Activated CD4-positive, CD25-positive, alpha-beta regulatory T cell (primary cell): ENCODE measurements around the gene SRR.

Source experiments
- DNase-seq, 4 experiments: peaks; one replicate each; lab custom pipeline; 2025; lab: John Stamatoyannopoulos, UW

The SRR gene

DNA sequence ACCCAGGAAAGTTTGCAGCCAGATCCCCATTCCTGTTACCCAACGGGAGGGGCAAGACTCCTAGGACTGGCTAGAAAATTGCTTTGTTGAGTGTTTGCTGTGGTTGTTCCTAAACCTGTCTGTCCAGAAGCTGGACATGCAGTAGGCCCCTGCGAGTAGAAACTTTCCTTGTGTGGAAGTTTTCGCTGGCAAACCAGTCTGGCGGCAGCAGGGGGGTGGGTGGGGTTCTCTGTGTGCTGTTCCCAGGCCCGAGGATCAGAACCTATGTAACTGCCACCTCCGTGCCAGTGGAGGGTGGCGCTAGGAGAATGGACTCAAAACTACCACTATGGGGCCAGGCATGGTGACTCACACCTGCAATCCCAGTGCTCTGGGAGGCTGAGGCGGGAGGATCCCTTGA, 42.7 kb downstream of the SRR start:
- no peak for DNase-seq

DNA sequence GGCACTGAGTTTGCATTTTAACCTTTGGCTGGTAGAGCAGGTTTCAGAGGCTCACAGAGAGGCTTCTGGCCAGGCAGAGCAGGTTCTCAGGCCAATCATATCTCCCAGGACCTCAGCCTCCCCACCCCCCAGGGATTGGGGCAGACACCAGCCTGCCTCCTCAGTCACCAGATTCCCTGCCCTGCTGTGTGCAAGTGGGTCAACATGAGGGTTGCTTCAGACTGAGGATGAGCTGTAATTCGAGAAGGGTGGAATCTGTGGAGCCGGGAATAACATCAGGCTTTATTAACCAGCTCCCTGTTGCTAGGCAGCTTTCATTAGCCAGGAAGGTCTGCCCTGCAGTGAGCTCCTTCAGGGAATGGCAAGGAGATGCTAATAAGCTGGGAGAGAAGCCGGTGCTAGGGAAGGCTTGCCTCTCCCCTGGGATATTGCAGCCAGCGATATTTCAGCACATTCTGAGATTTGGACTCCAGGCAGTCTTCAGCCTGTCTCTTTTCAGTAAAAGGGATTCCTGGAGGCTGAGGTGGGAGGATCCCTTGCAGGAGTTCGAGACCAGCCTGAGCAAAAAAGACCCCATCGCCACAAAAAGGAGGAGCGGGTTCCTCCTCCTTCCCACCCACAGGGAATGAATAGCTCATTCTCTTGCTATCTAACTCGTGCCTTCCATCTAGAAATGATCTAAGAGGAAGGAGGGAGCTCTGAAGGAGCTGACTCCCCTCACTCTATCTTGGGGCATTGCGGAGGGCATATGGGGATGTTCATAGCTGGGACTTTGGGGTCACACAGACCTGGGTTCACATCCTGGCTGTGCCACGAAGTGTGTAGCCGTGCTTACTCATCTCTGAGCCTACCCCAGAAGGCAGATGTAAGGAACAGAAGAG, 44.3 kb downstream of the SRR start:
- DNase-seq = no peak

DNA sequence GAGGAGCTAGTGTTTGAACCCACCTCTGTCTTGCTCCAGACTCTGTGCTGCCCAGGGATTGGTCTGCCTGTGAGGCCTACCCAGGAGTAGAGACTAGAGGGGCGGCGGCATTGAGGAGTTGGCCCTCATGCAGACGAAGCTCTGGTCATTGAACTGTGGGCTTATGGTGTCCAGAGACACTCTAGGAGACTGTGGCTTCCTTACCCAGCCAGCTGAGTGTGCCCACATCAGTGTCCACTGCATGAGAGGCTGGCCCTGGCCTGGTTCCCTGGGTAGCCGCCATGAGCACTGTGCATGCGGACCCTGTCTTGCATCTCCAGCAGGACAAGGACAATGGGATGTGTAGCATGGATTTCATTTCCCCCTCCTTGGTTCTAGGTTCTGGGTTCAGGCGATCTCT, 47.5 kb downstream of the SRR start:
- DNase-seq = no peak

DNA sequence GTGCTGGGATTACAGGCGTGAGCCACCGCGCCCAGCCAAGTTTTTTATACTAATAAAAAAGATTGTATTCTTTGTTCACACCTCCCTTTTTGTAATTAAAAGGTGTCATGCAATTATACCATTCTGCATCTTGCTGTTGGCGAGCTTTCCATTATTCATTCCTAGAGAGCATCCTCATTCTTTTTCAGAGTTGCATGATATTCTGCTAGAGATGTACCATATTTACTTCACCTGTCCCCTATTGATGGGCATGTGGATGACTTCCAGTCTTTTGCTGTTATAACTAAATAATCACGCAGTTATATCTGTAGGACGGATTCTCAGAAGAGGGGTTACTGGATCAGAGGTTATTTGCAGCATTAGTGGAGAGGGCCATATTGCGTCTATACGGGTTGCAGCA, 50.6 kb downstream of the SRR start:
- DNase-seq = no peak

DNA sequence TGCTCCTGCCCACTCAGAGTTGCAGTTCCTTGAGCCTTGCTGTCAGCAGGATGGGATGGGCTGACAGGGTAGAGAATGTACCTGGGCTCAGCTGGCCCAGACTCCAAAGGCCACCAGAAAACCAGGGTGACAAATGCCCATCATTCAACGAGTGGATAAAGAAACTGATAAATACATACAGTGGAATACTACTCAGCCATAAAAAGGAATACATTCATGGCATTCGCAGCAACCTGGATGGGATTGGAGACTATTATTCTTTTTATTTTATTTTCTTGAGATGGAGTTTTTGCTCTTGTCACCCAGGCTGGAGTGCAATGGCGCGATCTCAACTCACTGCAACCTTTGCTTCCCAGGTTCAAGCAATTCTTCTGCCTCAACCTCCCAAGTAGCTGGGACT, 53.5 kb downstream of the SRR start:
- DNase-seq = no peak

DNA sequence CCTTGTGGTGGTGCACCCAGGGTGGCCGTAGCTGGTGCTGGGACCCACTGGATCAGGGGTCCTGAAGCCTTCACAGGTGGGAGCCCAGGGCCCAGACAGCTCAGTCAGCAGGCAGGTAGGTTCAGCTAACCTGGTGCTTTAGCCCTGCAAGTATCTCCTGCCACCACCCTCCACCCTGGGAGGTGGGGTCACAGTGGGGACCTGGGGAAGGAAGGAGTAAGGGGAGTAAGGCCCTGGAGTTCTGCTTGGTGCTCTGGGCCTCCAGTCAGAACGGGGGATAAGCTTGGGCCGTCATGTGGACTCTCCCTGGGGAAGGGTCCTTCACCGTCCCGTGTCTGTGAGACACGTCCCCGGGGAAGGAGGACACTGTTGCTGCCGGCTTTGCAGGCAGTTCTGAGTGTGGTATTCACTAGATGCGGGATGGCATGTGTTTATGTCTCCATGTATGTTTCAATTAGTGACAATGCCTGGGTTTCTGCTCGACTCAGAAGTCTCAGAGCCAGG, 54.2 kb downstream of the SRR start:
- DNase-seq = no peak

DNA sequence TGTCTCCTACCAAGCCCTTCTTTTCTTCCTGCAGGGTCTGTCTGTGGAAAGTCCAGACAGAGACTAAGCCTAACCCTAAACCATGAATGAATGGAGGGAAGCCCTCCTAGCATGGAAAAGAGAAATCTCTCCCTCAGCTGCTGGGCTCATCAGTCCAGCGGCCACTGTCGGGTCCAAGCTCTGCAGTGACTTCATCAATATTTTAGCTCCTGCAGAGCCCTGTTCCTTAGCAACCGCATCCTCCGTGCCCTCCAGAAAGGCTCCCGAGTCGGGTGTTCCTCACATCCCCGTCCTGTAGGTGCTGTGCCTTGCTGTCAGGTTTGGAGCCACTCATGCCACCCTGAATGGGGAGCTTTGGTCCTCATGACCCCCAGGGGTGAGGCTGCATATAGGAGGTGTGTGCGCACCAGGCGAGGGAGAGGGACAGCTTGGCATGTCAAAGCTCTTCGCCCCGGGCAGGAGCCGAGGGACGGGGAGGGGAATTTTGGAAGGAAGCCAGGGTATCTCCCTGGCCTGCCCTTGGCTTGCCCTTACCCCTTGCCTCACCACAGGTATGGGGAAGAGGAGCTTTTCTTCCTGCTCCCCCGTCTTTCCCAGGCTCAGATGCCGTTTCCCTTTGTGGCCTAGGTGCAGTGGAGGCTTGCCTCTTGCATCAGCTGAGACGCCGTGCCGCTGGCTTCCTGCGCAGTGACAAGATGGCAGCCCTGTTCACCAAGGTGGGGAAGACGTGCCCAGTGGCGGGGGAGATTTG, 57.4 kb downstream of the SRR start:
- DNase-seq = no peak

DNA sequence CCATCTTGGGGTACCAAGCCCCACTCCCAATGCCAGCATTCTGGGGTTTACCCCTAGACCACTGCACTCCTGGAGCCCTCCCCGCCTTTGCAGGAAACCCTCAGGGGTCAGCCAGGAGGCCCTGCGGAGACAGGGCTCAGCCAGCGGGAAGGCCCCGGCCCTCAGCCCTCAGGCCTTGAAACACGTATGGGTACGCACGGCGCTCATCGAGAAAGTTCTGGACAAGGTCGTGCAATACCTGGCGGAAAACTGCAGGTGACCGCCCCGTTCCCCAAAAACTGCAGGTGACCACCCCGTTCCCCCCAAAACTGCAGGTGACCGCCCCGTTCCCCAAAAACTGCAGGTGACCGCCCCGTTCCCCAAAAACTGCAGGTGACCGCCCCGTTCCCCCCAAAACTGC, 58.3 kb downstream of the SRR start:
- DNase-seq = no peak

DNA sequence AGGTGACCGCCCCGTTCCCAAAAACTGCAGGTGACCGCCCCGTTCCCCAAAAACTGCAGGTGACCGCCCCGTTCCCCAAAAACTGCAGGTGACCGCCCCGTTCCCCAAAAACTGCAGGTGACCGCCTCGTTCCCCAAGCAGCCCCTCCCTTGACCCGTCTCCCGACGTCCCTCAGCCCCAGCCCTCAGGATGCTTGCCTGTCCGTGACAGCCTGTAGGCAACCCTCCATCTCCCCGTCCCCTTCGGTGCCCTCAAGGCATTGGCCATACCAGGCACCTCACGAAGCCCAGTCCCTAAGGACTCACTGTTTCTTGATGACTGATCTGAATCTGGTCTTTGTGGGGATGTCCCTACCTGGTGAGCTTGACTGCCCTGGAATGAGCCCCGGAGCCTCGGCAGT, 58.7 kb downstream of the SRR start:
- no peak for DNase-seq

DNA sequence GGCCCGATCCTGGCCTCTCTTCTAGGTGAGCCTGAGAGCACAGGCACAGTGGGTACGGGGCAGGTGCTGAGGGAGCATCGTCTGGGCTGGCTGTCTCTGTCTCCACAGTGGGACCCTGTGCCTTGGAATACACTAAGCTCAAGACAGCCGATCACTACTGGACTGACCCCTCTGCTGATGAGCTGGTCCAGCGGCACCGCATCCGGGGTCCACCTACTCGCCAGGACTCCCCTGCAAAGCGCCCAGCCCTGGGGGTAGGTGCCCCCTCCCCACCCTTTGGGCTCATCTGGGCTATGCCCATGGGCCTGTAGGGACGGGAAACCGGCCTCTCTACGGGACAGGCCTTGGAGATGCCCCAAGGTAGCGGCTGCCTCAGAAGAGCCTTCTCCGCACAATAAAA, 59.1 kb downstream of the SRR start:
- no peak for DNase-seq

DNA sequence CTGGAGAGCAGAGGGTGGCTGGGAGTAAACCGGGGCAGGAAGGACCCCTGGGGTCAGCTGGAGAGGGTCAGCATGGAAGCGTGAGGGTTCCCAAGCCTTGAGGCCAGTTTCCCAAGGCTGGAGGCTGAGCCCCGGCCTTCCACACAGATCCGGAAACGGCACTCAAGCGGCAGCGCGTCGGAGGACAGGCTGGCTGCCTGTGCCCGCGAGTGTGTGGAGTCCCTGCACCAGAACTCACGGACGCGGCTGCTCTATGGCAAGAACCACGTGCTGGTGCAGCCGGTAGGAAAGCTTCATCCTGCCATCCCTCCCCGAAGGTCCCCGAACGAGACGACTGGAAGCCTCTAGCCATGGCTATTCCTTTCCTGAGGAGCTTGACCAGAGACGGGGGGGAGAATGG, 59.6 kb downstream of the SRR start:
- no peak for DNase-seq

DNA sequence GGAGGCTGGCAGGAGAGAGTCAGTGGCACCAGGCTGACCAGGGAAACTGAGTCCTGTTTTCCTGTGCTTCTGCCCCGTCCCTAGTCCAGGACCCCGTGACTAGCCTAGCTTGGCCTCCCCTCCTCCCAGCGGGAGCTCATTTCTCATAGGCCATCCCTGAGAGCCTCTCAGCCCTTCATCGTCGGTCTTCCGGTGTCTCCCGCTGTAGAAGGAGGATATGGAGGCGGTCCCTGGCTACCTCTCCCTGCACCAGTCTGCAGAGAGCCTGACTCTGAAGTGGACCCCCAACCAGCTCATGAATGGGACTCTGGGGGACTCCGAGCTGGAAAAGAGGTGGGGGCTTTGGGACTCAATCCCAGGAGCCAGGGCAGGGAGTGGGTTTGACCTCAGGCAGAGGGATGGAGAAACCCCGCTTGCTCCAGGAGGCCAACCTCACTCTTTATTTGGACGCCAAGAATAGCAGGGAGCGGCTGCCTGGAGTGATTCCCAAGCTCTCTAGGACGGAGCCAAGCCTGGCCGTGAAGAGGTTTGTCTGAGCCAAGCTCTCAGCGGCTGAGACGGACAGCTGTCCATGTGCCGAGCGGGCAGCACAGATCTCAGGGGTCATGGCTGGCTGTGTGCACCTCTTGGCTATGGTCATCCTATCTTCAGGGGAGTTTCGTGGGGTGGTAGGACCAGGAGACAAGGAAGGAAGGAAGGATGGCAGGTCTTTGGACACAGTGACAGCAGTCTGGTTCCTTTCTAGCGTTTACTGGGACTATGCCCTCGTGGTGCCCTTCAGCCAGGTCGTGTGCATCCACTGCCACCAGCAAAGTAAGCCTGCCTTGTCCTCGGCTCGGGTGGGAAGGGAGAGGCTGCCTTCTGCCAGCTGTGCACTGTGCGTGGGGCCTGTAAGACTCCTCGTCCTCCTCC, 60.4 kb downstream of the SRR start:
- DNase-seq = no peak

DNA sequence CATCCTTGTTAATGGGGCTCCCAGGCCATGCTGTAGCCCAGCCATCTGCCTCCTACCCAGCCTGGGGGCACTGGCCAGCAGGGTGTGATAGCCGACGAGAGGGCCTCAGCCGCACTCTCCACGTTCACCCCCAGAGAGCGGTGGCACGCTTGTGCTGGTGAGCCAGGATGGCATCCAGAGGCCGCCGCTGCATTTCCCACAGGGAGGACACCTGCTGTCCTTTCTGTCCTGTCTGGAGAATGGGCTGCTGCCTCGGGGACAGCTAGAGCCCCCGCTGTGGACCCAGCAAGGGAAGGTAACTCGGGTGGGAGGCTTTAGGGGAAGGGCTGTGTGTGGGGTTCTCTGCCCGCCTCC, 61.0 kb downstream of the SRR start:
- no peak for DNase-seq

DNA sequence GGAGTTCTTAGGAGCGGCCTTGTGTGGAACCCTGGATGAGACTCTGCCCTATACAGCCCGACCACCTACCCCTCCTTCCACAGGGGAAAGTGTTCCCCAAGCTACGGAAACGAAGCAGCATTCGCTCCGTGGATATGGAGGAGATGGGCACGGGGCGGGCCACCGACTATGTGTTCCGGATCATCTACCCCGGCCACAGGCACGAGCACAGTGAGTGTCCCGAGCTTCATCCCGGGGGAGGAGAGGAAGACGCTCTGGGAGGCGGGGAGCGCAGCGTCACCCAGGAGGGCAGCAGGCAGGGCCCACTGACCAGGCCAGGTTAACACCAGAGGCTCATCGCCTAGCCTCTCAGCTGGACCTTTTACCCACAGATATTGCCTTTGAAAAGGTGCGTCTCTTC, 61.4 kb downstream of the SRR start:
- DNase-seq = no peak

DNA sequence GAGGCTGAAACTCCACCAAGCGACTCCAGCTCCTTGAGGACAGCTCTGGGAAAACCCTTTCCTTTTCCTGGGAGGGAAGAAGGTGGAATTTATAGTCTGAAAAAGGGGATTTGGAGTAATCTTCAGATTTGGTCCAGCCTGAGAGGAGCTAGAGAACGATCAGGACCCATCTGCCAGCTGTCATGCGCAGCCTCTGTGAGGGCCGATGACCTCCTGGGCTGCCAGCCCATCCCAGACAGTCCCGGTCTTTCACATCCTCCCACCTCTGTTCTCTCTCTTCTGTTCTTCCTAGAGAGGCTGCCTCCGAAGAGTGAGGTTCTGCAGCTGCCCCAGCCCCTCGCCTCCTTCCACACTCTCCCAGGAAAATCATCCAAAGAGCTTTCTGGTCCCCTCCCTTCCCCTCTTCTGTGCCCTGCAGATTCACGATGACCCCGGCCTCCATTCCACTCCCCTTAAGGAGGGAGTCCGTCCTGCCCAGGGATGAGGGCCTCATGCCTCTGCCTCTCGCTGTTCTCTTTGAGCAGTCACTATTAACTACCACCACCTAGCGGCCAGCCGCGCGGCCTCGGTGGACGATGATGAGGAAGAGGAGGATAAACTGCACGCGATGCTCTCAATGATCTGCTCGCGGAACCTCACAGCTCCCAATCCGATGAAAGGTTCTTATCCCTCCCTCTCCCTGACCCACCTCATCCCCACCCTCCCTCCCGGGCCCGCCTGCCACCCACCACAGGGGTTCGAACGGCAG, 63.2 kb downstream of the SRR start:
- no peak for DNase-seq

DNA sequence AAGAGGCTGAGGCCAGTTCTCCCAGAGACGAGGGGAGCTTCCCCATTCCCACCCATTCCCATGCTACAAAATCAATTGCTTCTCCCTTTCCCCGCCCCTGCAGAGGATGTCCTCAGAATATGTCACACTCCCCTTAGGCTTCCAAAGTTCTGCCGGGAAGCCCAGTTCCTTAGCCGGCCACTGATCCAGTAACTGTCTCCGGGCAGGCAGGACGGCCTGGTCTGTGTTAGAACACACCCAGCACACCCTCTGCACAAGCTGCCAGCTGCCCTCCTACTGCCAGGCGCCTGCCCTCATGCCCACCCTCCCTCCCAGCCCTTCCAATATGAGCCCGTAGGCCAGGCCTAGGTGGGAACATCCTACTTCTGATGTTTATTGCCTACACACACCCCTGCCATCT, 64.6 kb downstream of the SRR start:
- DNase-seq = no peak

DNA sequence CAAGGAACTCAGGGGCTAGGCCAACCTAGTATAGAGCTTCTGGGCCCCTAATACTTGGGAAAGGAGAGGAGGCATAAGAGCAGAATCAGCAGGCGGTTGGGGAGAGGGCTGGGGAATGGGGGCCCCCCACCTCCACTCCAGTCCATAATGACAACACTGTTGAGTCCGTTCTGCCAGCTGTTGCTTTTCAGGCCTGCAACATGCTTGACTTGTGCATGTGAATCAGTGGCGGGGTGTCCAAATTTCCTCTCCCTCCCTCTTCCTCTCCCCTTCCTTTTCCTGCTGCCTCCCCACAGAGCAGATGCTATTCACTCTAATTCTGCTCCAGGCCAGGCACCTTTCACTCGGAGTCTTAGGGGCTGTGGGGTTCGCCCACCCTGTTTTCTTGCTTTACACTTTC, 65.3 kb downstream of the SRR start:
- DNase-seq = no peak

DNA sequence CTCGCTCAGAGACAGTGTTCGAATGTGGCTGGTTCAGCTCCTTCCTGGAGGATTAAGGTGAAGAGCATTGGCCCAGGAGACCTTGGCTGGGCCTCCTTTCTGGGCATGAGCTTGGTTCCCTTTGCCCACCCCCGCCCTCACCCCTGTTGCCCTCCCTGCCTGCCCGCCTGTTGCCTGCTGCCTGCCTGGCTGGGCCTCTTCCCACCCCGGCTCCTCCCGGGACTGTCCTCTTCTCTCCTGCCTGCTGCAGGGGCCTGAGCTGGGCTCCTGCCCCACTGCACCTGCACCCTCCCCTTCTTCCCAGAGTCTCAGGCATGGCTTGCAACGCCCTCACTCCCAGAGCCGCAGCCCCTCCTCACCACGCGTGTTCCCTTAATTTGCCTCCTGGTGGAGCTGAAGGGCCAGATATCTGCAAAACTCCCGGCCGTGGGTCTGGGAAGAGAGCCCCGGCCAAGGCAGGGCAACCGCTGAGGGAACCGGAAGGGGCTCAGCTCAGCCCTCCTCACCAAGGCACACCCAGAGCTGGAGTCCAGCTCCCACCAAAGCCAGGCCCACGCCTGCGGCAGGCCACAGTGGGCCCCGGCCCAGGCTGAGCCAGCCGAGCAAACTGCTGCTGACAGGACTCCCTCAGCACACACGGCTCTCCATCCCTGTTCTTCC, 65.9 kb downstream of the SRR start:
- no peak for DNase-seq

DNA sequence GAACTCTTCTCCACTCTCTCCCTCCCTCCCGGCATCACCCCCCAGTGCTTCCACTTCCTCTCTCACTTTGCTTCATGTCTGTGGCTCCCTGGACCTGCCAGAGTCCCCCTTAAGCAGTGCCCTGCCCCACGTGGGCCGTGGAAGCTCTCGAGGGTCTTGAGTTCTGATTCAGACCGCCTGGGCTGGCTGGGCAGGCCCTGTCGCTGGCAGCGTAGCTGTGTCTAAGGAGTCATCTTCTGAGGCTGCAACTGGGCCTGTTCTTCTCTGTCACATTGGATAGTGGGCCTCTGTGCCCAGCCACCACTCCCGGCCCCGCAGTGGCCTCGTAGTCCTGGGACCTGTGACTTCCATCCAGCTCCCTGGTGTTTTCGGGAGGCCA, 66.5 kb downstream of the SRR start:
- no peak for DNase-seq

DNA sequence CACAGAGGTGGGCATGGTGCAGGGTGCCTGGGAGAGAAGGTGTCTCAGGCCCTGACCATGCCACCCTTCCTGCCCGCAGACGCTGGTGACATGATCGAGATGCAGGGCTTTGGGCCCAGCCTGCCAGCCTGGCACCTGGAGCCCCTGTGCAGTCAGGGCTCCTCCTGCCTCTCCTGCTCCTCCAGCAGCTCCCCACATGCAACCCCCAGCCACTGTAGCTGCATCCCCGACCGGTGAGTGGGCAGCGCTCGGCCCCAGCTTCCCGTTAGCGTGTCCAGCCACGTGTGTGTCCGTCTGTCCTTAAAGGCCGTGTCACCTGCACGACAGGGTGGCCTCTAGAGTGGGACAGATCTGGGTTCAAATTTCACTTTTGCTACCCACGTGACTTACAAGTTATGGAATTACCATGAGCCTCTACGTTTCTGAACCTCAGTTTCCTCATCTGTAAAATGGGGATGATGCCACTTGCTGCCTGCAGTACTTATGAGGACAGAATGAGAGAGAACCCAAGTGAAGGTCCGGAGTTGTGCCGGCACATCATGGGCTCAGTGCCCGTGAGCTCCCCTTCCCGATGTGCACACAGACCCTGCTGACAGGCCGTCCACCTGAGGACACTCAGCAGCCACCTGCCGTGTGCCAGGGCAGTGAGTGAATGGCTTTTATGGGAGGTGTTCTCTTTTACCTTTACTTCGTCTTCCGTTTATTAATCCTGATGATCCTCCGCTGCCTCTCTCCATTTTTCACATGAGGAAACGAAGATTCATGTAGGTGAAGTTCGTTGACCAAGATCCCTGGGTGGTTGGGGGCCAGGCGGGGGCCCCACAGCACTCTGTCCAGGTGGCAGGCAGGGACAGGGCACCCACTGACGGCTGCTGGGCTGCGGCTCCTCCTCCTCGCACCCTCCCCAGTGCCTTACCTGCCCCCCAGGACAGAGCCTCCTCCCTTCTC, 67.7 kb downstream of the SRR start:
- no peak for DNase-seq
